BLaER1 treated with 17β-estradiol and CSF1 and Interleukin-3, amounts not matched to agents 10 nM and 100 nM (cell line): ENCODE data around the gene FGFRL1.
A peak's percentile ranks its signal among the peaks of the same experiment; 100 is the strongest.

Source experiments
- H3K27ac ChIP-seq, 11 experiments: shearing (Covaris generic); formaldehyde crosslinking; 2 replicates each; pipeline ENCODE4 v1.8.1; 2022
- H3K27me3 ChIP-seq, 11 experiments: shearing (Covaris generic); formaldehyde crosslinking; 2 replicates each; pipeline ENCODE4 v1.8.1; 2022
- H3K36me3 ChIP-seq, 11 experiments: shearing (Covaris generic); formaldehyde crosslinking; 2 replicates each; pipeline ENCODE4 v1.8.1; 2022
- H3K4me1 ChIP-seq, 10 experiments: shearing (Covaris generic); formaldehyde crosslinking; 2 replicates each; pipeline ENCODE4 v1.8.1; 2022
- H3K4me2 ChIP-seq, 11 experiments: shearing (Covaris generic); formaldehyde crosslinking; 2 replicates each; pipeline ENCODE4 v1.8.1; 2022
- H3K4me3 ChIP-seq, 10 experiments: shearing (Covaris generic); formaldehyde crosslinking; 2 replicates each; pipeline ENCODE4 v1.8.1; 2022
- H3K9ac ChIP-seq, 11 experiments: shearing (Covaris generic); formaldehyde crosslinking; 2 replicates each; pipeline ENCODE4 v1.8.1; 2022
- H3K9me3 ChIP-seq, 11 experiments: shearing (Covaris generic); formaldehyde crosslinking; replicated peaks in 1 of 11; 2 replicates each; pipeline ENCODE4 v1.8.1; 2022
- H4K20me1 ChIP-seq, 11 experiments: shearing (Covaris generic); formaldehyde crosslinking; 2 replicates each; pipeline ENCODE4 v1.8.1; 2022
- Cebpa-rat ChIP-seq, 11 experiments: shearing (Covaris generic); IDR thresholded peaks; 2 replicates each; pipeline ENCODE4 v1.8.1; 2022

The FGFRL1 gene

GRCh38 chr4:982814-983213 lies 28.6 kb upstream of the FGFRL1 start:
- Histone ChIP-seq H3K27me3 (no peaks in the 10 kb centered on the region), H3K4me1 (peaks cover 27 to 58% (median 40%) of the 10 kb centered on the region in 10 experiments), H3K27ac (no peak overlapping the region), H3K36me3 (no peaks in the 10 kb centered on the region), H4K20me1 (peaks cover 0 to 12% (median 6%) of the 10 kb centered on the region in 11 experiments; a peak in 16 of 22 replicates), H3K4me2 (no peak overlapping the region), H3K9me3 (no peaks in the 10 kb centered on the region), H3K4me3 (no peak overlapping the region), H3K9ac (peak overlapping the region in 2 of 11 experiments; percentile 14 to 20; a peak in 1 of 22 replicates)
- no peak for TF ChIP-seq Cebpa-rat (IDR thresholded peaks at IDR 0.05)

- Histone ChIP-seq H3K4me2 (peak overlapping the region; percentile 35 to 98 (median 94); a peak in 19 of 22 replicates), H3K4me1 (peaks cover 39 to 56% (median 43%) of the 10 kb centered on the region in 10 experiments), H3K27me3 (no peaks in the 10 kb centered on the region), H3K36me3 (peaks cover 0 to 6% (median 3%) of the 10 kb centered on the region in 11 experiments; a peak in 13 of 22 replicates), H3K27ac (no peak overlapping the region), H3K4me3 (no peak overlapping the region), H3K9ac (no peak overlapping the region), H4K20me1 (peaks cover 0 to 29% (median 23%) of the 10 kb centered on the region in 11 experiments; a peak in 17 of 22 replicates), H3K9me3 (no peaks in the 10 kb centered on the region)
- no peak for TF ChIP-seq Cebpa-rat (IDR thresholded peaks at IDR 0.05)
Observed at GRCh38 chr4:984336-985054, 26.9 kb upstream of the FGFRL1 start.

GRCh38 chr4:985123-985830 lies 26.1 kb upstream of the FGFRL1 start:
- Histone ChIP-seq H3K9ac (peak overlapping the region in 1 of 11 experiments; percentile 40; a peak in 1 of 22 replicates), H3K9me3 (no peaks in the 10 kb centered on the region), H3K4me1 (peaks cover 31 to 49% (median 41%) of the 10 kb centered on the region in 10 experiments), H3K27me3 (no peaks in the 10 kb centered on the region), H3K36me3 (peaks cover 0 to 14% (median 10%) of the 10 kb centered on the region in 11 experiments; a peak in 16 of 22 replicates), H3K4me2 (peak overlapping the region; percentile 35 to 98 (median 94); a peak in 21 of 22 replicates), H3K27ac (no peak overlapping the region), H3K4me3 (no peak overlapping the region), H4K20me1 (peaks cover 0 to 36% (median 31%) of the 10 kb centered on the region in 11 experiments; a peak in 17 of 22 replicates)
- no peak for TF ChIP-seq Cebpa-rat (IDR thresholded peaks at IDR 0.05)

- H3K27ac ChIP-seq = peak overlapping the region; percentile 36 to 79 (median 74); a peak in 20 of 22 replicates
- TF ChIP-seq Cebpa-rat (IDR thresholded peaks at IDR 0.05) = no peak
- no peaks in the 10 kb centered on the region for H3K27me3 ChIP-seq
- no peaks in the 10 kb centered on the region for H3K9me3 ChIP-seq
- H3K9ac ChIP-seq = peak overlapping the region; percentile 75 to 86 (median 80)
- H3K4me3 ChIP-seq = peak overlapping the region; percentile 68 to 85 (median 72)
- H3K36me3 ChIP-seq = peaks cover 0 to 26% (median 22%) of the 10 kb centered on the region in 11 experiments; a peak in 17 of 22 replicates
- H3K4me1 ChIP-seq = peaks cover 28 to 45% (median 40%) of the 10 kb centered on the region in 10 experiments
- peak overlapping the region; percentile 73 to 98 (median 95) for H3K4me2 ChIP-seq
- H4K20me1 ChIP-seq = peaks cover 0 to 48% (median 41%) of the 10 kb centered on the region in 11 experiments; a peak in 17 of 22 replicates
Observed at GRCh38 chr4:986428-986878, 25.0 kb upstream of the FGFRL1 start.

DNA sequence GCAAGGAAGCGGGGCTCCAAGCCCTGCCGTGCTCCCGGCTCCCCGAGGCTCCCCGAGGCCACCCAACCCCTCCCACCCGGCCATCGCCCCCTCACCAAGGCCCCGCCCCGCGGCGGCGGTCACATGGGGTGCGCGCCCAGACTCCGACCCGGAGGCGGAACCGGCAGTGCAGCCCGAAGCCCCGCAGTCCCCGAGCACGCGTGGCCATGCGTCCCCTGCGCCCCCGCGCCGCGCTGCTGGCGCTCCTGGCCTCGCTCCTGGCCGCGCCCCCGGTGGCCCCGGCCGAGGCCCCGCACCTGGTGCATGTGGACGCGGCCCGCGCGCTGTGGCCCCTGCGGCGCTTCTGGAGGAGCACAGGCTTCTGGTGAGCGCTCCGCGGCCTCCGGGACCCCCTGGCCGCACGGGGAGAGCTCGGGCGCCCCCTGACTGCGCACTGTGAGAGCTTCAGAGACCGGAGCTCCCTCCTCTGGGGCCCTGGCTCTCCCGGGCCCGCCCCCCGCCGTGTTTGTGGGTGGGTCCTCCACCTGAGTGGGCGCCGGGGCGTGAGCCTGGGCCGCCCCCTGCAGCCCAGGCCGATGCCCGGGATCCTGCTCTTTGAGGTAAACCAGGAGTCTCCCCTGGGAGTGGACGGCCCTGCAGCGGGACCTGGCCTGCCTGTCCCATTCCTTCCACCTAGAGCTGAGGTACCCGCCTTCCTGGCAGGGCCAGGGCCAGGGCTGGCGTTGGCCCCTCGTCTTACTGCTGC lies 24.4 kb upstream of the FGFRL1 start, which contains the start of gene IDUA:
Gene IDUA, plus strand, starts transcription at position 166 of the 745 bp plus-strand sequence. Its CDS starts 41 bp downstream, at position 207.
- H3K27me3 ChIP-seq = no peaks in the 10 kb centered on the region

GRCh38 chr4:987624-988513 lies 23.6 kb upstream of the FGFRL1 start:
- H3K27ac ChIP-seq = peak overlapping the region in 8 of 11 experiments; percentile 45 to 79 (median 76); a peak in 10 of 22 replicates
- peak overlapping the region; percentile 75 to 86 (median 80) for H3K9ac ChIP-seq
- H3K4me3 ChIP-seq = peak overlapping the region; percentile 68 to 85 (median 72)
- peaks cover 28 to 48% (median 41%) of the 10 kb centered on the region in 10 experiments for H3K4me1 ChIP-seq
- H3K9me3 ChIP-seq = no peaks in the 10 kb centered on the region
- no peak for TF ChIP-seq Cebpa-rat (IDR thresholded peaks at IDR 0.05)
- H3K27me3 ChIP-seq = no peaks in the 10 kb centered on the region
- peaks cover 0 to 59% (median 52%) of the 10 kb centered on the region in 11 experiments; a peak in 17 of 22 replicates for H4K20me1 ChIP-seq
- H3K36me3 ChIP-seq = peaks cover 0 to 31% (median 25%) of the 10 kb centered on the region in 11 experiments; a peak in 17 of 22 replicates
- H3K4me2 ChIP-seq = peak overlapping the region; percentile 73 to 98 (median 95)

More for the DNA sequence above, 24.4 kb upstream of the FGFRL1 start, which contains the start of gene IDUA:
- H3K9me3 ChIP-seq = no peaks in the 10 kb centered on the region
- peak within 1 kb of the TSS; percentile 75 to 86 (median 80) for H3K9ac ChIP-seq
- no peak for TF ChIP-seq Cebpa-rat (IDR thresholded peaks at IDR 0.05)
- H4K20me1 ChIP-seq = peaks cover 0 to 54% (median 47%) of the 10 kb centered on the region in 11 experiments; a peak in 17 of 22 replicates
- peaks cover 28 to 45% (median 40%) of the 10 kb centered on the region in 10 experiments for H3K4me1 ChIP-seq
- H3K36me3 ChIP-seq = peaks cover 0 to 31% (median 25%) of the 10 kb centered on the region in 11 experiments; a peak in 17 of 22 replicates
- H3K27ac ChIP-seq = peak within 1 kb of the TSS; percentile 45 to 79 (median 74); a peak in 21 of 22 replicates
- H3K4me2 ChIP-seq = peak within 1 kb of the TSS; percentile 73 to 98 (median 95)
- H3K4me3 ChIP-seq = peak within 1 kb of the TSS; percentile 68 to 85 (median 72)
